Measurements from ENCODE around the gene SHANK3.

SHANK3 gene

DNA sequence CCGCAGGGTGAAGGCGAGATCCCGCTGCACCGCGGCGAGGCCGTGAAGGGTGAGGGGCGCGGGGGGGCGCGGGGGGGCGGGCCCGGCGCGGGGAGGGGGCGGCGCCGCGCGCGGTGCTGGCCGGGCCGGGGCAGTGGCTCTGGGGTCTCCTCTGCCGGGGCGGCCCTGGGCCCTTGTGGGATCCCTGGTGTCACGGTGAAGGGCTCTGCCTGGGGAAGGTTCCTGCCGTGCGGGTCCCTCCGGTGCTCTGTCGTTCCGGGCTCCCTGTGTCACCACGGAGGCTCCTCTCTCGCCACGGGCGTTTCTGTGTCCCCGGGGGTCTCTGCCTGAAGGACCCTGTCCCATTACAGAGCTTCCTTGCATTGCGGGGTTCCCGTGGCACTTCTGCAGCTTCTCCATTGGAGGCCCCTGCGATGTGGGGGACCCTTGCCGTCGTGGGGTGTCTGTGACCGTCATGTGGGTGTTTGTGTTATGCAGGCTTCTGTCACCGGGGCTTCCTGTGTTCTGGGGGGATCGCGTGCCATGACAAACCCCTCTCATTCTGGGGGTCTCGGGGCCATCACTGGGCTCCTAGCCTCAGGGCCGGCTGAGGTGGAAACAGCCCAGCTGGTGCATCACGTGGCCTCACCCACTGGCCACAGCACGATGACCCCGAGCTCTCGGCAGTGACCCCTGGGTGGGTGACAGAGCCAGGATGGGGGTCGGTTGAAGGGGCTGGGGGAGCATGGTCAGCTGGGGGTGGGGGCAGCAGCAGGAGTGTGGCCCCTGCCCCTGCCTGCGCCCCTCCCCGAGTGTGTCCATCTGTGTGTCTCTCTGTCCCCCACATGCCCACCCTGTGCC is 25.3 kb downstream of the SHANK3 start:
- TF ChIP-seq, protein P1, sequence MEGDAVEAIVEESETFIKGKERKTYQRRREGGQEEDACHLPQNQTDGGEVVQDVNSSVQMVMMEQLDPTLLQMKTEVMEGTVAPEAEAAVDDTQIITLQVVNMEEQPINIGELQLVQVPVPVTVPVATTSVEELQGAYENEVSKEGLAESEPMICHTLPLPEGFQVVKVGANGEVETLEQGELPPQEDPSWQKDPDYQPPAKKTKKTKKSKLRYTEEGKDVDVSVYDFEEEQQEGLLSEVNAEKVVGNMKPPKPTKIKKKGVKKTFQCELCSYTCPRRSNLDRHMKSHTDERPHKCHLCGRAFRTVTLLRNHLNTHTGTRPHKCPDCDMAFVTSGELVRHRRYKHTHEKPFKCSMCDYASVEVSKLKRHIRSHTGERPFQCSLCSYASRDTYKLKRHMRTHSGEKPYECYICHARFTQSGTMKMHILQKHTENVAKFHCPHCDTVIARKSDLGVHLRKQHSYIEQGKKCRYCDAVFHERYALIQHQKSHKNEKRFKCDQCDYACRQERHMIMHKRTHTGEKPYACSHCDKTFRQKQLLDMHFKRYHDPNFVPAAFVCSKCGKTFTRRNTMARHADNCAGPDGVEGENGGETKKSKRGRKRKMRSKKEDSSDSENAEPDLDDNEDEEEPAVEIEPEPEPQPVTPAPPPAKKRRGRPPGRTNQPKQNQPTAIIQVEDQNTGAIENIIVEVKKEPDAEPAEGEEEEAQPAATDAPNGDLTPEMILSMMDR (IDR thresholded peaks at IDR 0.05) = no peak

DNA sequence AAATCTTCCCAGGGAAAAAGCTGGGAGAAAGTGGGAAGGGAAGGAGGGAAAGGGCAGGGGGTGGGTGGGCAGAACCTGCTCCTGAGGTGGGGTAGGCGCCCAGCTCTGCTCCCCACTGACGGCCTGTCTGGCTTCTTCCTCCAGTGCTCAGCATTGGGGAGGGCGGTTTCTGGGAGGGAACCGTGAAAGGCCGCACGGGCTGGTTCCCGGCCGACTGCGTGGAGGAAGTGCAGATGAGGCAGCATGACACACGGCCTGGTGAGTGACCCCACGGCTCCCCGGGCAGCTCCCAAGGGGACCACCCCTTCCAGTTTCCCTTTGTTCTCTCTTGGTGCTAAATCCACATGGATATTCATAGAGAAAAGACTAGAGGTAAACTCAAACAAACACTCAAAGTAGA is 25.9 kb downstream of the SHANK3 start:
- TF ChIP-seq, protein P1 (IDR thresholded peaks at IDR 0.05) = no peak

DNA sequence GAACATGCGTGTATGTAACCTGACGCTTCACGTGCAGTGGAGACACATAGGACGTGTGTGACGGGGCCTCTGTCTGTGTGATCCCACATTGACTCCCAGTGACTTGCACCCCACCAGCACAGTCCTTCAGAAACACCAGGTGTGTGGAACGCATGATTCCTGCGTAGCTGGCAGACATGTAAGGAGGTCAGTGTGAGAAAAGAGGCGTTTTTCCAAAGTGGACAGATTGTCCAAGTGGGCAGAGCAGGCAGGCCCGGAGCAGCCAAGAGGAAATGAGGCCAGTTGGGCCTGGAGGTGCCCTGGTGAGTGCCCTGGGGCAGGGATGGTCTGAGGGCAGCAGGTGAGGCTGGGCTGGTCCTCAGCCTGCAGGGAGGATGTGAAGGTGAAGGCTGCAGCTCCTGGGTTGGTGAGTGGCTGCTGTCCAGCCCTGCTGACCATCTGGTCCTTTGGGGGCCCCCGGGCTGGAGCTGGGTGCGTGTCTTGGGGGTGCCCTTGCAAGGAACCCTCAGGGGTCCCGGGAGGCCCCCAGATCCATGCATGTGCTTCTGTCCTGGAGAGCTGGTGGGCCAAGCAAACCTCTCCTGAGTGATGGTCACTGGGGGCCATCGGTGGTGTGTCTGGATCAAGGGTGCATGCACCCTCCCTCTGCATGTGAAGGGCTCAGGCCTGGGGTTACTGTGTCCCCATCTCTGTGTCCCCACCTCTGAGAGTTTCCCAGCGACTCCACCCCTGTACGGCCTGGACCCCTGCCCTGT is 26.6 kb downstream of the SHANK3 start:
- TF ChIP-seq, protein P1 (IDR thresholded peaks at IDR 0.05) = no peak

DNA sequence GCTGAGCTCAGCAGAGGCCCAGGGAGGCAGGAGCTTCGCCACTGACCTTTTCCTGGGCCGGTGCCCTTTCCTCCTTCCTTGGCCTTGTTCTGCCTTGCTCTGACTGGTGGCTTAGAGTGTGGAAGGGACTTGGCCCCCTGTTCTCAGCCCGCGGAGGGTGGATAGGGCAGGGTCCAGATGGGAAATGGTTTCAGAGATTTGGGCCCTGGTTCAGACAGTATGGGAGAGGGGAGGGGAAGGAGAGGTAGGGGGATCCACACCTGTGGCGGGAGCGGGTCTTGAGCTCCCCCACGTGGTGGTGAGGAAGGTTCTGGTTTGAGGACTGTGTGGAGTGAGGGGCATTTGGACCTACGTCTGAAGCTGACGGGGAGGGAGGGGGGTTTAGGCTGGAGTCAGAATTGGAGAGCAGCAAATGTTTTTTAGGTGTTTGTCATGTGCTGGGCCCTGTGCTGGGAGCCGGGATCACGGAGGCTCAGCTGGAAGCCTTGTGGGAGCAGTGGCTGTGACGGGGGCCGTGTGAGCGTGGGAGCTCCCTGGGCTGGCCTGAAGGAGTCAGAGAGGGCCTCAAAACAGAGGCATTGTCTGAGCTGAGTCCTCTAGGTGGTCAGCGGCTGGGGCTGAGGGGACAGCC is 27.2 kb downstream of the SHANK3 start:
- TF ChIP-seq, protein P1 (IDR thresholded peaks at IDR 0.05) = peak; percentile 42

DNA sequence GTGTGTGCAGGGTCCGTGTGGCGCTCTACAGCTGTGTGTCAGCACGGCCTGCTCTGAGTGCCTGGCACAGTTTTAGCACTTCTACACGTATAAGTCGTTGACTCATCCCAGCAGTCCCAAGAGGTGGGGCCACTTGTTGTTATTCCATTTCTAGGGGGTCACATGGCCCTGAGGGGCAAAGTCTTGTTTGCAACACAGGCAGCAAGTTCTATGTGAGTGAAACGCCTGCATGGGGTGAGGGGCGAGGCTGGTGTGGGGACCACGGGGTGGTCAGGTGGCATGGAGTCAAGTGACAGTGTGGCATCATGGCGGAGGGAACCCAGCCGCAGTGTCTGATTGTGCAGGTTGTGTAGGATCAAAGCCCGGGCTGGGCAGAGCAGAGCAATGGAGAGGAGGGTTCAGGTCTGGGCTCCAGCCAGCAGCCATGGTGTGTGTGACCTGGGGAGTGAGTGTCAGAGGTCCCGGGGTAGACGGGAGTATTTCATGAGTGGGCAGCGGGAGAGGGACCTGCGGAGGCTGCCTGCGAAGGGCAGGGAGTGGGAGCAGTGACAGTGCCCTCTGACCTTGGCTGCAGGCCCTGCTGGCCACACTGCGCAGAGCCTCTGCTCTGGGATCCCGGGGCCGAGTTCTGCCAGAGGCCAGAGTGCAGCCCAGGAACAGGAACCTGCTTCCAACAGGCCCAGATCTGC is 27.9 kb downstream of the SHANK3 start:
- TF ChIP-seq, protein P1 (IDR thresholded peaks at IDR 0.05) = no peak

DNA sequence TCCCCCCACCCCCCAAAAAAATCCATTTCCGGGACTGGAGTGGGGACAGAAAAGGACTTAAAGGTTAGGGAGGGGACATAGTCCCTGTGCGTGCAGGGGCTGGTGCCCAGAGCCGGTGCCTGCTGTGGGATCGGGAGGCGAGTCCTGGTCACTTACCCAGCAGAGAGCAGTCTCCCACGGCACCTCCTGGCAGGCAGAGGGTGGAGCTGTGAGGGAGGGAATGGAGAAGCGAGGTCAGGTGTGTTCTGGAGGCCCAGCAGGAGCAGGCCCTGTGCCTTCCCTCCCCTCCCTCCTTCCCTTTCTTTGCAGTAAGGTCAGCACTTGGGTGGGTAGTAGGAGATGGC is 28.4 kb downstream of the SHANK3 start:
- TF ChIP-seq, protein P1 (IDR thresholded peaks at IDR 0.05) = no peak
